ENCODE data around the gene KIF6.
"Not testable (repeated sequence)": the region's sequence is repeated elsewhere in the genome, so short reads cannot be mapped to it uniquely, and the experiment has no call there.

The KIF6 gene, protein sequence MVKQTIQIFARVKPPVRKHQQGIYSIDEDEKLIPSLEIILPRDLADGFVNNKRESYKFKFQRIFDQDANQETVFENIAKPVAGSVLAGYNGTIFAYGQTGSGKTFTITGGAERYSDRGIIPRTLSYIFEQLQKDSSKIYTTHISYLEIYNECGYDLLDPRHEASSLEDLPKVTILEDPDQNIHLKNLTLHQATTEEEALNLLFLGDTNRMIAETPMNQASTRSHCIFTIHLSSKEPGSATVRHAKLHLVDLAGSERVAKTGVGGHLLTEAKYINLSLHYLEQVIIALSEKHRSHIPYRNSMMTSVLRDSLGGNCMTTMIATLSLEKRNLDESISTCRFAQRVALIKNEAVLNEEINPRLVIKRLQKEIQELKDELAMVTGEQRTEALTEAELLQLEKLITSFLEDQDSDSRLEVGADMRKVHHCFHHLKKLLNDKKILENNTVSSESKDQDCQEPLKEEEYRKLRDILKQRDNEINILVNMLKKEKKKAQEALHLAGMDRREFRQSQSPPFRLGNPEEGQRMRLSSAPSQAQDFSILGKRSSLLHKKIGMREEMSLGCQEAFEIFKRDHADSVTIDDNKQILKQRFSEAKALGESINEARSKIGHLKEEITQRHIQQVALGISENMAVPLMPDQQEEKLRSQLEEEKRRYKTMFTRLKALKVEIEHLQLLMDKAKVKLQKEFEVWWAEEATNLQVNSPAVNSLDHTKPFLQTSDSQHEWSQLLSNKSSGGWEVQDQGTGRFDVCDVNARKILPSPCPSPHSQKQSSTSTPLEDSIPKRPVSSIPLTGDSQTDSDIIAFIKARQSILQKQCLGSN

DNA sequence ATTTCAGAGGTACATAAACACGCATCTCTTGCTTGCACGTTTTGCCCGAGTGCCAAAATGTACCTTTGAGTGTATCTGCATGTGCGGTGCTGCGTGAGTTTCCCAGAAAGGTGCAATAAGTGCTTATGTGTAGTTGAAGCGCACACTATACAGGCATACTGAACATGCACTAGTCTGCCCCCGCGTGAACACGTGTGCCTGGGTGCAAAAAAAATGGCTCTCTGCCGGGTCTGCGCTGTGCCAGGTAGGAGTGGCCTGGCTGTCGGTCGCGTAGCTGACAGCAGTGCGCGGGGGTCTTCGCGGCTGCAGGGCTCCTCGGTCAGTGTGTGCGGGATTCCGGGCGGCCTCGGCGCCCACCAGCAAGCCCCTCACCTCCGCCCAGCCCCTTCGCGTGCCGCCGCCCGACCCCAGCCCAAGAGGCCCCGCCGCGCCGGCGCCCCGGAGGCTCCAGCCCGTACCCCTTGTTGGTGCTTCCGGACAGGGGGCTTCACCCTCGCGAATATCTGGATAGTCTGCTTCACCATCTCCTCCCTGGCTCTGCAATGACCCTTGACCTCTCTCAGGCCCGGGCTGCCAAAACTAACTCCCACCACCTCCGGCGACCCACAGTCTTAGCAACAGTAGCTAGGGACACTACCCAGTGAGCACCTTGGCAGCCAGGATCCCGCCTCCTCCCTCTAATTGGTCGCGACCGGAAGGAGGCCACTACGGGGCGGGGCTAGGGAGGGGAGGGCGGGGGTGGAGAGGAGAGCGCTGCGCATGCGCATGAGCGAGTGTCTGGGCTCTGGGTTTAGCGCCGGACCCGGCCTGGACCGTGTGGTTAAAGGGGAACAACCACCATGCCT is at the start of gene KIF6:
KIF6 (minus strand) TSS at position 622 of the 845 bp plus-strand sequence; CDS start at position 524, 98 bp downstream.
- peak; percentile 88 for DNase-seq

DNA sequence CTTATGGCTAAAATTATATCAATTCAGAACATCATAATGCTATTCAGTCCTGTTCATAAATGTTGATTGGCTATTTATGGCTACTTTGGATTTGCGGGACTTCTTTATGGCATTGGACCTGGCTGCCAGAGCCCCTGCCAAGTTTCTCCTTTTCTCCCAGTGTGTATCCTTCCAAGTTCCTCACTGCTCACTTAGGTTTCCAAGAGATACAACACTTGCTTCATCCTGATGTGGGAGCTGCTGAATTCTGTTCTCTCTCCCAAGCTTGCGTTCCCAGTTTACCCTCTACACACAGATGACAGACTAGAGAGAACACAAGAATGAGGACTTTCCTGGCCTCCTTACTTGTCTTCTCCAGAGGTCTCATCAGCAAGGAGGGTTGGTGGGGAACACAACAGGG is 48.6 kb upstream of the KIF6 start:
- DNase-seq: no peak

DNA sequence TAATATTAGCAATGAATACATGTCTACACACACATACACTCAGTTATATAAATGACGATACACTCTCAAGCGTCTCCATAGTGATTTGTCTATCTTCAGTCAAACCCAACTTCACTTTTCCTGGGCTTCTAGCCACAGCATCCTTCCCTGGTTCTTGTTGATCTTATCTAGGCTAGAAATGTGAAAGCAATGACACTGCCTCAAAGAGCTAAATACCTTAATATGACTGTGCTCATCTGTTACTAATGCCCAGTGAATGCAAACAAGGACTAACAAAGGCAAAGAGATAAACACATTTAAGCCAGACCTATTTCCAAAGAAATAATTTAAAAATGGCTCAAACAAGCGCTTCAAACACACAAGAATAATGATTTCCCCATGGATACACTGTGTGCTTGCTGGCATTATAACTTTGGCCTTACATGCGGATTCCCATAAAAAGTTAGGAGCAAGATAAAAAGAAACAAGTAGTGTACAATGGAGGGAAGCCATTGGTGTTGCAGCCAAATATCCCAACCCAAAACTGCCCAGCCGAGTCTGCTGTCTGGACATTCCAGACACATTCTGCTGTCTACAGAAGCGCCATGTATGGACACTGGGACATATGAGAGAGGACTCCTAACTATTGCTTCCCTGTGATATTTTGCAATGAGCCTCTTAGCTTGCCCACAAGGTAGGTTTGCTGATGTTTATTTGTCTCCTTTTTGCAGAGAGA is 47.5 kb upstream of the KIF6 start:
- no peak for DNase-seq

DNA sequence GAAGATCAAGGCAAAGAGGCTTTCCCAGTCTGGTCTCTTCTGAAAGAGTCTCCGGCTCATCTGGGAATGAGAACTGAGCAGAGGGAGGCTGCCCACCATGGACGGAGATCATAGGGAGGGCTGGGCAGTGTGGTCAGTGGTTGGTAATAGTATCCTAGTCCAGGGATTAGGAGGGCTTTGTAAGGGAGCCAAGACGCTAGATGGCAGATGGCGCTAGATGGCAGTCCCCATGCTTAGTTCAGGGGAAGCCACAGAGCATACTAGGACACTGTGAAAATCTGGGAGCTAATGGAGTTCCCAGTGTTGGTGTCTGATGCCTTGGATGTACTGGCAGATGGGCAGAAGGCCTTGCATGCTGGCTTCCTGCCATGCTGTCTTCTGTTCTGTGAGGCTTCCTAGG is 45.2 kb upstream of the KIF6 start:
- DNase-seq: no peak

DNA sequence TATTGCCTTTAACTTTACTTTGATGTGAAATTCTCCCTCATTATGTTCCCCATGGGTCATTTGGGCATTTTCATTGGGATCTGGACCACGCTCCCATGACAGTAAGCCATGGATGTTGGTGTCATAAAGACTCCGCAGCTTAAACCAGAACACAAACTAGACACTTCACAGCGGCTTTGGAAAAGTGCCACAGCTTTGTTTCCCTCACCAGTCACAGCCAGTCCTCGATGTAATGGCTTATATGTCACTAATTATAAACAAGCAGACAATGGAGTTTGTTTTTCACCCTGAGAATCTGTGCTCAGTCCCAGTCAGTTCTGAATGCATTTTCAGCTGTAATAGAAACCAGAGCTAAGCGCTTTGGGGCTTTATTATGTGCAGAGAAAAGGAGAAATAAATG is 43.8 kb upstream of the KIF6 start:
- peak; percentile 45 for DNase-seq

DNA sequence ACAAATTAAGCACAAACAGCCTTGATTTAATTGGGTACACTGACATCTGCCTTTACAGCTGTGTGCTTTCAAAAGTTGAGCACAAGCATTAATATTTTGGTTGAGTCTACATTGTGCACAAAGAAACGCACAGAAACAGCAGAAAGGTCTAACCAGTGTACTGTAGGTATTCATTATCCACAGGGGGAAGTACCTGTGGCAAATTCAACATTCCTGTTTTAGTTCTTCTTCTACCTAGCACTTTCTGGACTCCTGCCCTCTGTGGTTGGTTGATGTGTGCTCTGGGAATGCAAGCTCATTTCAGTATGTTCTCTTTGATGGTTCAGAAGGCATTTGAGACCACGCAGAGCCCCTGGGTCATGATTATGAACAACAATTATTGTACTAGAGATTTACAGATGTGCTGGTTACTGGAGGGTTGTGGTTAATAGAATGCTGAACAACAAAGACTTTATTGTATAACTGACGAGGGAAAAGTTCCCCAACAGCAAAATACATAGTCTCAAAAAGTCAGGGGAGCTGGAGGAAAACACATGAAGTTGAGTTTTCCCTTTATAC is 40.4 kb upstream of the KIF6 start:
- DNase-seq: no peak

DNA sequence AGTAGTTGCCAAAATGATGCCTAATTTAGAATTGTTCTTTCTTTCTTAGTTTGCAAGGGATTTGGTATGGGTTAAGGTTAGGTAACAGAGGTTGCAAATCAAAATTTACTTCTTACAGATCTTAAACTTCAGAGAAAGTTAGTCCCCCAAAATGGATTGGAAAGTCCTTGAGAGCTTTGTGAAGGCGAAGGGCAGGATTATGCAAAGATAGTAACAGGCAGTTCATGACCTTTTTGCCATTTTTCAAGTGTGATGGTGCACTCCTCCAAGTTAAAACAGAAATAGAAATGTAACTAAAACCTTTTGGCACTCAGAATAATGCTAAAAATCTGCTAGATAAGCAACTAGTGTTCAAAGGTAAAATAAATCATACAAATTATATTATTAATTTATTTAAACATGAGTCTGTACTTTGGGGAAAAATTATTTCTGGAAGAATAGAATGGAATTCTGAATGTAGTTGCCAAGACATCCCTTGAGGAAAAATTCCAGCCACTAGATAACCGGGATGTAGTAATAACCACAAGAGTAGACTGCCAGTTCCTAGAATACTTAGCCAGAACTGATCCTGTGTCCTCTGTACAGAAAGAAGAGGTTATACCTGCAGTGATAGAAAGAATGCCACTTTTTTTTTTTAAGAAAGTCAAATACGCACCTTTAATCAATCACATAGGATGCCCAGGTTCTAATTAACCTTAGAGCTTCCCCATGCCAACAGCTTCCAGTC is 35.2 kb upstream of the KIF6 start:
- no peak for DNase-seq

DNA sequence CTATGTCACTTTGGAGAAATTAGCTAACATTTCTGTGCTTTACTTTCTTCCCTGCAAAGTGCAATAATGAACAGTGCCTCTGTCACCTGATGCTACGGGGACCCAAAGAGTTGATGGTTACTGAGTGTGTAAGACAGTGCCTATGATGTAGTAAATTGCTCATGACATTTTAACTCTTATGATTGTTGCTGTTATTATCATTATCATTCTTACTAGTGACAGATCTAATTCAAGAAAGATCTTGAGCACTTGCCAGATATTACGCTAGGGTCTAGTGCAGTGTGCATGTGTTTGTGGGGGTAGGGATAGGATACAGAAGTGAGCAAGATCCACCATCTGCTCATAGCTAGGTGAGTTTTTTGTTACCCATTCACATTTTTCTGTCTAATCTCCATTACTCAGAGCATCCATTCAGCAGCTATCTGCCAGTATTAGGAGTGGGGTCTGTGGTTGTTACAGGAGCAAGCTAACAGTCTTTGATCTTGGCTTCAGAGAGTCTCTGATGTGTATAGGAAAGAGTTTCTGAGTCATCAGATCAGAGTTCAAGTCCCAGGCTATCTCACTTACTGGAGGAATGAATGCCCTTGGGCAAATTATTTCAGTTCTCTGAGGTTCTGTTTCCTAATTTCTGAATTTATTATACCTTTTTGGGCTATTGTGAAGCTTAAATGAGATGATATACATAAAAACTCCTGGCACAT is 33.8 kb upstream of the KIF6 start:
- no peak for DNase-seq

DNA sequence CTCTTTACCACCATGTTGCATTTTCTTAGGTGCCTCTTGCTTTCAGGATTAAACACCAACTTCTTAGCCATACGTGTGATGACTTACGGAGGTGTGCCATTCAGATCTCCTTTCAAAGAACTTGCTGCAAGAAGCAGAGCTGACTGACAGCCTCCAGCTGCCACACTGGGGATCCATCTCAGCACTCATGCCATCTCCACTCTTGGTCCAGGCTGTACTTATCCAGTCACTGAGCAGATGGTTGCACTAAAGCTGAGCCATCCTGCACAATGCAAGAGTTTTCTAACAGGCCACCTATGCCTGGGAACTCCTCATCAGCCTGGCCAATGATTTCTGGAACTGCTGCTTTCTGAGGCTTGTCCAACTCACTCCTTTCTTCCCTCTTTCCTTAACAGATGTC is 31.4 kb upstream of the KIF6 start:
- no peak for DNase-seq

DNA sequence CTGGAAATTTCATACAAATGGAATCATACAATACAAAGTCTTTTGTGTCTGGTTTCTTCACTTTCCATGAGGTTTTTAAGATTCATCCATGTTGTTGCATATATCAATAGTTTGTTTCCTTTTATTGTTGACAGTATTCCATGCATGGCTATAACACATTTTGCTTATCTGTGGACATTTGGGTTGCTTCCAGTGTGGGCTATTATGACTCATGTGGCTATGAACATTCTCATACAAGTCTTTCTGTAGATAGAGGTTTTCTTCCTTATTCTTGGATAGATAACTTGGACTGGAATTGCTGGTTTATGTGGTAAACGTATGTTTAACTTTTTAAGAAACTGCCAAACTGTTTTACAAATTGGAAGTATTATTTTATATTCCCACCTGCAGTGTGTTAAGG is 30.0 kb upstream of the KIF6 start:
- no peak for DNase-seq

DNA sequence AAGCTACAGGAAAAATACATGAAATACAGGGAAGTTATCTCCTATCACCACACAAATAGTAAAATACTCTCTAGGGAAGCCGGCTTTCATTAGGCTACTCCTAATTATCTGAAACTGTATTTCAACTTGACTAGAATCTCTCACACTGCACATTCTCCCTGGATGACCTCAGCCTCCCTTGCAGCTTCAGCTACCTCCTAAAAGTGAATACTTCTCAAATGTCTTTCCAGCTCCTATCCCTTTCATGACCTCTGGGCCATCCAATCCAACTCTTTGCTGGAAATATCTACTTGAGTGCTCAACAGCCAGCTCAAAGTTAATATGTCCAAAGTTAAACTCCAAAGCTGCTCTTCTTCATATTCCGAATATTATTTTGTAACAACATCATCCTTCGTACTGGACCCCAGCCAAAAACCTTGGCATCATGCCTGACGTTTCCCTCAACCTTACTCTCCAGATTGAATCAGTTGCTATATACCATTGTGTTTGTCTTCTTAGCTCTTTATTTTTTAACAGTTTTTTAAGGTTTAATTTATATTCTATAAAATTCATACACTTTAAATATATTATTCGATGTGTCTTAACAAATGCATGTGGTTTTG is 29.4 kb upstream of the KIF6 start:
- DNase-seq: peak; percentile 23

DNA sequence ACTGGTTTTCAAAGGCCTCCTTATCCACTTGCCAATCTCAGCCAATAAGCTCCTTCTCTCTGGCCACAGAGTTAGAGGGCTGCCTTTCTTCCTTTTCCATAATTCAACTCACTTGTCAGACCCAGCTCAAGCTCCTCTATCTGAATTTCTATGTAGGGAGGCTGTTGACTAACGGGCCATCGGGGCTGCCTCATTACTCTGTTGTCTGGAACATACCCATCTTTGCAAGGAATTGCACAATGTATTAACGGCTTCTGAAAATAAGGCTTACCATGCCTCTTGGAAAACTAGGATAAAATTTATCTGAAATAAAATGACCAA is 28.5 kb upstream of the KIF6 start:
- no peak for DNase-seq

DNA sequence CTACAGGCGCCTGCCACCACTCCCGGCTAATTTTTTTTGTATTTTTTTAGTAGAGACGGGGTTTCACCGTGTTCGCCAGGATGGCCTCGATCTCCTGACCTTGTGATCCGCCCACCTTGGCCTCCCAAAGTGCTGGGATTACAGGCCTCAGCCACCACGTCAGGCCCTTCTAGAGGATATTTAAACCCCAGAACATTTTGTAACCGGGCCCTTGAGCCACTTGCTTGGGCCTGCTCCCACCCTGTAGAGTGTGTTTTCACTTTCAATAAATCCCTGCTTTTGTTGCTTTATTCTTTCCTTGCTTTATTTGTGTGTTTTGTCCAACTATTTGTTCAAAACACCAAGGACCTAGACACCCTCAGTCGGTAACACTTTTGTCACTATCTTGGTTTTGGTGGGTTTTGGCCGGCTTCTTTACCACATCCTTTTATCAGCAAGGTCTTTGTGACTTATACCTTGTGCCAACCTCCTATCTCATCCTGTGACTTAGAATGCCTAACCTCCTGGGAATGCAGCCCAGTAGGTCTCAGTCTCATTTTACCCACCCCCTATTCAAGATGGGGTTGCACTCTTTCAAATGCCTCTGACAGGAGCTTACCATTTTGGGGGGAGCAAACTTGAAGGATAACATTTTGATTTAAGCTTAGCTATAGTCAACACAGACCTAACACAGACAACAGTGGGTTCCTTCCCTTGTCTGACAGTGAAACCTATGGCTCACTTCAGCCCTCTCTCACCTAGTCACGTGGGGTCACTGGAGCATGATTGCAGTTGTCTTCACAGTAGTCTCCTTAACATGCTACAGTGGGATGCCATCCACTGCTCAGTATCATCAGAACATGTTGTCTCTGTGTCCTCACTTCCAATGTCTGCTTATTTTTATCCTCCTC is 27.9 kb upstream of the KIF6 start:
- no peak for DNase-seq

DNA sequence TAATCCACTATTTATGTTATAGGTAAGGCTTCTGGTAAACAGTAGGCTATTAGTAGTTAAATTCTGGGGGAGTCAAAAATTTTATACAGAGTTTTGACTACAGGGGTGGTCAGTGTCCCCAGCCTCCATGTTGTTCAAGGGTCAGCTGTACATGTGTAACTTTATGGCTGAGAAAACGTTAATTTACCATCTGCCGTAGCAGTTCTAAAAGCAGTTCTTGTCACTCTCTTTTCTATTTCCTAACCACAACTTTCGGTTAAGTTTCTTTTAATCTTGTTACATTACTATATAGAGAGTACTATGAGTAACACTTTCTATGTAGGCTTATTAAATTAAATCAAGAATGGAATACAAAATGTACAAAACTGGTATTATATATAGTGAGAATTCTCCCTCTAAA is 21.6 kb upstream of the KIF6 start:
- DNase-seq: no peak

DNA sequence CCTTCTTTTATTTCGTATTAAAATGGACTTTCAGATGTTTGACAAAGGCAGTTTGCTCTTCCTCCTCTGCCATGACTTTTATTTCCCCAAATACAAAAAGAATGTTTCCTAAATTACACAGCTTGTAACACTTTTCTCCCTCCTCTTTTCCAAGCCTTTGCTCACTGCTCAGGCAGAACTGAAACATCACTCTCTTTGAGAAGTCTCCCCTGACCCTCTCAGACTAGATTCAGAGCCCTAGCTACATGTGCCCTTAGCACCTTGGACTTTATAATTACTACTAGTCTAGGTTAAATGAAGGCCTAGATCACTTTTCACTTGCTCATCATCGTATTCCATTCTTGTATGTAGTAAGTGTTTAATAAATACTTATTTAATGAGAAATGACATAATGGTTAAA is 8.5 kb upstream of the KIF6 start:
- DNase-seq: no peak

DNA sequence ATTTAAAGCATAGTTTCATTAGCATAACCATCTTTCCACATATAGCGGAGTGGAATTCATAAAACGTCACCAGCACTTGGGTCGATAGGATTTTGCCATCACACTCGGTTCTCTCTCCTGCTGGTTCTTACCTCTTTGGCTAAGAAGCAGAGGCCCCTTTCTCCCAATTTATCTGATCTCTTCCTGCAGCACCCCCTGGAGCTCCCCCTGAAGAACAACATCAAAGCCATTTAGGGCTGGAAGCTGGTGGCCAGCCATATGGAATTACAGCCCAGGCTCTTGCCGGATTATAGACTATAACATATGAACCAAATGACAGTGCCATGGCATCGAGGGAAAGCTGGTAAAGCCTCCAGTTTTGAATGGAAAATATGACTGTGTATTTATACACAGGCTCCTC is 6.4 kb upstream of the KIF6 start:
- DNase-seq: no peak

DNA sequence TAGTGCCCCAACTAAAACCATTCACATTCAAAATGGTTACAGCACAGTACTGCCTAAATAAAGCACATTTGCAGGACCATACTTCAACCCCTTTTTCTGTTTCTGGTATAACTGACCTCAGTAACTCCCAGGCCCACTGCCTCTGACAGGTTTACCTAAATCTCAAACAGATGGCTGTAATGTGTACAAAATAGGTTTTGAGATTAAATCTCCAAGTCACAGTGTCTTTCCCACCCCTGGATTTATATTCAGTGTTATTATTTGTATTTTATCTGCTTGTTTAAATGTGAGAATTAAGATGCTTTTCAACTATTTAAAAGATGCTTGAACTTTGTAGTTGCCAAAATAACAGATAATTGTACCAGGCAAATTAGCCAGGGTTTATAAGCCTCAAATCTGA is 4.7 kb upstream of the KIF6 start:
- no peak for DNase-seq

DNA sequence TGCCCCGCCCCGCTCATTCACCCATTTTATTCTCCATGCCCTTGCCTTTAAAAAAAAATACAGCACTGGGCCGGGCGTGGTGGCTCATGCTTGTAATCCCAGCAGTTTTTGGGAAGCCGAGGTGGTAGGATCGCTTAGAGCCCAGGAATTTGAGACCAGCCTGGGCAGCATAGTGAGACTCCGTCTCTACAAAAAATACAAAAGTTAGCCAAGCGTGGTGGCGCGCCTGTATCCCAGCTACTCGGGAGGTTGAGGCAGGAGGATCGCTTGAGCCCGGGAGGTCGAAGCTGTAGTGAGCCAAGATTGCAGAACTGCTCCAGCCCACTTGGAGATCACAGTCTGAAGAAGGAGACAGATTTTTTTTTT is 407 bp upstream of the KIF6 start:
- DNase-seq: no peak

DNA sequence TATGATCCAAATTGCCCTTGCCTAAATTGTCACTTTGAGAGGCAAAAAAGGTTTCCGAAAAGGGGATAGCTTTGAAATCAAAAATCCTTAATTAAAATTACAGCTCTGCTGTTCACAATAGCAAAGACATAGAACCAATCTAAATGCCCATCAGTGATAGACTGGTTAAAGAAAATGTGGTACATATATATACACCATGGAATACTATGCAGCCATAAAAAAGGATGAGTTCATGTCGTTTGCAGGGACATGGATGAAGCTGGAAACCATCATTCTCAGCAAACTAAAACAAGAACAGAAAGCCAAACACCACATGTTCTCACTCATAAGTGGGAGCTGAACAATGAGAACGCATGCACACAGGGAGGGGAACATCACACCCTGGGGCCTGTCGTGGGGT is 1.9 kb downstream of the KIF6 start:
- DNase-seq: not testable (repeated sequence)

DNA sequence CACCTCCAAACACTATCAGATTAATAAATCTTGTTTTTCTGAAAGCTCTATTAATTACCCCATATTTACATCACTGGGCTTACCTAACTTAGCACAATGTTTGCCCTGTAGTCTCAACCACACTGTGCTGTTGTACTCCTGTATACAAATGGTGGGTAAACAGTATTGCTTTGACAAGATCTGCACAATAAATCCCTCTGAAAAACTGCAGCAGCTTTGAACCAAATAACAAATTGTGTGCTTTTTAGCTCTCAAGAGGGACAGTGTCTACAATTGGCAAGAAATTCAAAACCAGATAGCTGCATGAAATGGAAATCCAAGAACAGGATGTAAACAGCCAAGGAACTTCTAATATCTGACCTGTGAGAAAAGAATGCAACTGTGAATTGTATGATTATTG is 10.4 kb downstream of the KIF6 start:
- DNase-seq: no peak

All from NCI-H1105 treated with DMSO at 0.1 percent for 48 hours (cell line).